Adrenal gland (tissue), 12 donors: ENCODE results near the gene RAMACL. TPM values are rescaled to one million over a fixed set of nuclear protein-coding genes. Genes with fewer than 3 reads are reported as not detected.

Experiments
- DNase-seq, 7 donors: peaks; one replicate each; pipeline ENCODE4 v3.0.0-alpha.2; 2019 to 2020
- H3K27ac ChIP-seq, 5 donors: fragments of 200-600 bp; sonication (generic) in 4 of 5; 1 replicate in 3 of 5; 2 replicates in 2 of 5; pipeline versions ENCODE4 v1.5.1 to v1.8.0; 2016 to 2020; ENCODE audit warnings: mild to moderate bottlenecking in 1 of 5
- H3K27me3 ChIP-seq: fragments of 200-600 bp; 2 replicates; pipeline ENCODE4 v1.8.0; 2021
- H3K36me3 ChIP-seq, 2 donors: fragments of 200-600 bp; replicated peaks in 1 of 2; 1 replicate in 1 of 2; 2 replicates in 1 of 2; pipeline versions ENCODE4 v1.5.1 to v1.8.0; 2018 to 2022
- H3K4me1 ChIP-seq, 2 donors: fragments of 200-600 bp; replicated peaks in 1 of 2; 1 replicate in 1 of 2; 2 replicates in 1 of 2; pipeline versions ENCODE4 v1.5.1 to v1.8.0; 2018 to 2021
- H3K4me3 ChIP-seq, 4 donors: fragments of 200-600 bp; sonication (generic) in 3 of 4; one replicate each; pipeline ENCODE4 v1.5.1; 2016 to 2018
- H3K9me3 ChIP-seq, 3 donors: fragments of 200-600 bp; sonication (generic) in 1 of 3; replicated peaks in 1 of 3; 1 replicate in 2 of 3; 2 replicates in 1 of 3; pipeline versions ENCODE4 v1.5.1 to v1.8.0; 2016 to 2021
- POLR2A ChIP-seq, 2 donors: fragments of 450-650 bp; IDR thresholded peaks; one replicate each; pipeline ENCODE4 v1.6.1; 2017; ENCODE audit warnings: antibody characterized with exemption in 2 of 2, mild to moderate bottlenecking in 2 of 2, moderate library complexity in 1 of 2
- WGBS, 4 donors: extraction: QIAGEN DNeasy Blood & Tissue Kit in 2 of 4; methylation state at CpG; one replicate each; pipeline versions ENCODE4 v1.1.5 to v1.1.7; 2013 to 2017; 5-methylcytosine and 5-hydroxymethylcytosine counted together
- intact Hi-C, 2 donors: fragments of 100-400 bp; cut with DNase I; formaldehyde crosslinking; loops; one replicate each; pipeline versions ENCODE4 v1.14.1 to v1.15.0; 2022 to 2023
- polyA plus RNA-seq, 3 donors: library from polyadenylated mRNA; stranded (reverse); fragments of 200-250 nt in 2 of 3; fragments of 350-450 nt in 1 of 3; fragmentation: Illumina TruSeq in 1 of 3; extraction: RNeasy Lipid Tissue Mini Kit (QIAGEN cat#74804) in 1 of 3; gene quantifications; one replicate each; pipeline ENCODE4 v1.2.3, GENCODE V29; 2013 to 2014
- total RNA-seq, 9 donors: library from RNA; depleted of rRNA in 4 of 9; stranded (reverse); fragments of >200 nt in 4 of 9; fragments of 120-200 nt in 1 of 9; fragmentation: NEBNext Ultra II Directional in 1 of 9; extraction: Animal tissue kit (Norgen Biotek cat#: 25700) in 1 of 9; gene quantifications; one replicate each; pipeline versions ENCODE4 v1.1.0 to v1.2.4, GENCODE V29; 2013 to 2023
- TF ChIP-seq, protein P1 (sequence below), 6 experiments: fragments of 450-650 bp in 4 of 6; fragments of 200-600 bp in 2 of 6; sonication (generic) in 1 of 6; IDR thresholded peaks; 1 replicate in 5 of 6; 2 replicates in 1 of 6; pipeline versions ENCODE4 v1.5.1 to v1.8.0; 2016 to 2021; ENCODE audit warnings: antibody characterized with exemption in 6 of 6, mild to moderate bottlenecking in 2 of 6, moderate library complexity in 1 of 6
- donor health status: healthy with polysubstance abuse.
- donor health status: Bipolar disorder and iron deficiency.
- donor health status: DM: yes; HTN: yes; CAD: no.
- donor health status: DM: no; HTN: no; CAD: no.
- donor health status: DM: no; HTN: no; CAD: no.
- donor health status: DM: yes; HTN: yes; CAD: no.

The RAMACL gene
- total and polyA plus RNA-seq, 12 donors, result 0.14 to 4.2 (median 0.46) TPM

DNA sequence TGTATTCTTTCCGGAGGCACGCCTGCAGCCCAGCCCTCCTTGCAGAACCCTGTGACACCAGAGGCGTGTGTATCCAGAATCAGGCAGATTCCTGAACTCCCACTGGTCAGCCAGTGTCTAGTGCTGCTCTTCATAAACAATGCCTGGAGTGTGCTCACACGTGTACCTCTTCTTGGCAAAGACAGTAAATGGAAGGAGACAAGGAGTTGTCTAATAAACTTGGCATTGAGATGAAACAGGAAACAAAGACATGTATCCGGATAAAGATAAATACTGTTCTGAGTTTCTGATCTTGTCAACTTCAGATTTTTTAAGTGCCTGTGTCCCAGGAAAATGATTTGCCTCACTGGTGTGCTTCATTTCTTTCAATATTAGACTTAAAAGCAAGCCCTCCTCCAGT, 38.9 kb upstream of the RAMACL start:
- H3K27ac ChIP-seq, result no peak overlapping the region
- no peak for DNase-seq
- H3K4me3 ChIP-seq, result no peak overlapping the region
- H3K36me3 ChIP-seq, result no peaks in the 10 kb centered on the region
- 45 to 67% (median 52%) methylated on average over 5 of the region's 5 CpGs for WGBS, 4 donors
- H3K4me1 ChIP-seq, result peaks cover 18 to 20% of the 10 kb centered on the region in 2 donors
- intact Hi-C loops, result no loop called here
- TF ChIP-seq POLR2A (IDR thresholded peaks at IDR 0.05), result no peak
- TF ChIP-seq, protein P1, sequence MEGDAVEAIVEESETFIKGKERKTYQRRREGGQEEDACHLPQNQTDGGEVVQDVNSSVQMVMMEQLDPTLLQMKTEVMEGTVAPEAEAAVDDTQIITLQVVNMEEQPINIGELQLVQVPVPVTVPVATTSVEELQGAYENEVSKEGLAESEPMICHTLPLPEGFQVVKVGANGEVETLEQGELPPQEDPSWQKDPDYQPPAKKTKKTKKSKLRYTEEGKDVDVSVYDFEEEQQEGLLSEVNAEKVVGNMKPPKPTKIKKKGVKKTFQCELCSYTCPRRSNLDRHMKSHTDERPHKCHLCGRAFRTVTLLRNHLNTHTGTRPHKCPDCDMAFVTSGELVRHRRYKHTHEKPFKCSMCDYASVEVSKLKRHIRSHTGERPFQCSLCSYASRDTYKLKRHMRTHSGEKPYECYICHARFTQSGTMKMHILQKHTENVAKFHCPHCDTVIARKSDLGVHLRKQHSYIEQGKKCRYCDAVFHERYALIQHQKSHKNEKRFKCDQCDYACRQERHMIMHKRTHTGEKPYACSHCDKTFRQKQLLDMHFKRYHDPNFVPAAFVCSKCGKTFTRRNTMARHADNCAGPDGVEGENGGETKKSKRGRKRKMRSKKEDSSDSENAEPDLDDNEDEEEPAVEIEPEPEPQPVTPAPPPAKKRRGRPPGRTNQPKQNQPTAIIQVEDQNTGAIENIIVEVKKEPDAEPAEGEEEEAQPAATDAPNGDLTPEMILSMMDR (IDR thresholded peaks at IDR 0.05), result no peak
- no peaks in the 10 kb centered on the region for H3K27me3 ChIP-seq
- H3K9me3 ChIP-seq, result no peaks in the 10 kb centered on the region

DNA sequence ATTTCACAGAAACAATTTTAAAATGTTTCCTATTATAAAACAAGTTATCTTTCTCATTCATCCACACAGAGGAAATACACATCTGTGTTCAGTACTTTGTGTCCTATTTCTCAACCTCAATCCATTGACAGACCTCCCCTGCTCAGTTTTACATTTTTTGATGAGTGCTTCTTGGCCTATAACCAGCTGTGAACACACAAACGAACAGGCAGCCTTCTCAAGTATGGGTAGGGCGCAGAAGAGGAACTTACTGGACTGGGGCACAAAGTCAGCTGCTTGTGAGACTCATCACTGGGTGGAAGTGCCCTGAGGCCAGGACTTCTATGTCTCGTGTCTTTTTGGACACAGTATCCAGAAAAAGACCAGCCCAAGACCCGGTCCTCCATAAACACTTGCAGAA, 37.8 kb upstream of the RAMACL start:
- Histone ChIP-seq H3K36me3 (no peaks in the 10 kb centered on the region), H3K4me3 (no peak overlapping the region), H3K27ac (peak overlapping the region in 2 of 5 donors; percentile 13 to 23), H3K9me3 (no peaks in the 10 kb centered on the region), H3K27me3 (no peaks in the 10 kb centered on the region), H3K4me1 (peaks cover 18 to 20% of the 10 kb centered on the region in 2 donors)
- intact Hi-C loops, result no loop called here
- WGBS, 4 donors, result 66 to 71% (median 69%) methylated on average over 4 of the region's 4 CpGs
- TF ChIP-seq, protein P1 (IDR thresholded peaks at IDR 0.05), result no peak
- TF ChIP-seq POLR2A (IDR thresholded peaks at IDR 0.05), result no peak
- DNase-seq, result peak in 3 of 7 donors; percentile 41 to 69 (median 49)

DNA sequence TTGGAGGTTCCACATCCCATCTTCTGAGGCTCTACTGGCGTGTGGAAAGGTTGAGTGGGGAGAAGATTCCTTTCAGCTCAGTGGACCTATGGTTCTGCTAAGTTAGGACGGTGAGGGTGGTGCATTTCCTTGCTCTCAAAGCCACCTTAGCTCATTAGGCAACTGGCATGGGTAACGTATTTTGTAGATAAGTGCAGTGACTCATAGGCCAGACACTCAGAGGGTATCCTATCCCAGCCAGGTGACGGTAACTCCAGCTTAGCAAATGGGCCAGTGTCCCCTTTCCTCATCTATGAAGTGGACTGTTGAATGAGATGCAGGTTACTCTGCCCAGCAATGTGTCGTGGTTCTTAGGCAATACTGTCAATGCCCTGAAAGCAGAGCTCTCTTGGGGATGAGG, 36.8 kb upstream of the RAMACL start:
- 77 to 88% (median 85%) methylated on average over 4 to 5 of the region's 5 CpGs for WGBS, 4 donors
- TF ChIP-seq, protein P1 (IDR thresholded peaks at IDR 0.05), result no peak
- no peak for TF ChIP-seq POLR2A (IDR thresholded peaks at IDR 0.05)
- Histone ChIP-seq H3K4me3 (no peak overlapping the region), H3K36me3 (no peaks in the 10 kb centered on the region), H3K9me3 (no peaks in the 10 kb centered on the region), H3K27me3 (no peaks in the 10 kb centered on the region), H3K27ac (no peak overlapping the region), H3K4me1 (peaks cover 13% of the 10 kb centered on the region in 2 donors)
- DNase-seq, result no peak
- intact Hi-C loops, result no loop called here

DNA sequence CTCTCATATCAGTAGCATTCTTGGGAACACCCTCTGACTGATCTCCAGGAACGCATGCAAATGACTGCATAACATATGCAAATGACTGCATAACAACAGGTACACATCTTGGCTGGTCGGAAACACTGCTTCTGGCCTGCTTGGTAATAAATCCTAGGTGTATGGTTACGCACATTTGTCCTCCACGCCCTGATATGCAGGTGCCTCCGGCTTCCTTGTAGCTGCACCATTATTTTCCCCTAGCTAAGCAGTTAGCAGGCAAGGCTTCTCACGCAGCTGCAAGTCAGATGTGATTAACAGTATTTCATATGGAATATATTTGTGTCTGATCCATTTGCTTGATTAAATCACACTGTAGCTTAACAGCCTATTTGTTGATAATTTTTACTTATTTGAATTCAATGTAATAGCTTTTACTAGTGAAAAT, 34.6 kb upstream of the RAMACL start:
- H3K27me3 ChIP-seq, result no peaks in the 10 kb centered on the region
- DNase-seq, result no peak
- TF ChIP-seq, protein P1 (IDR thresholded peaks at IDR 0.05), result no peak
- no peak for TF ChIP-seq POLR2A (IDR thresholded peaks at IDR 0.05)
- 81 to 96% (median 88%) methylated on average over 6 of the region's 6 CpGs for WGBS, 4 donors
- intact Hi-C loops, result no loop called here
- no peak overlapping the region for H3K4me3 ChIP-seq
- no peaks in the 10 kb centered on the region for H3K36me3 ChIP-seq
- H3K9me3 ChIP-seq, result no peaks in the 10 kb centered on the region
- peak overlapping the region in 1 of 5 donors; percentile 29 for H3K27ac ChIP-seq
- H3K4me1 ChIP-seq, result peaks cover 6 to 14% of the 10 kb centered on the region in 2 donors
